Measurements from ENCODE around the gene RAB27A.

Gene RAB27A

DNA sequence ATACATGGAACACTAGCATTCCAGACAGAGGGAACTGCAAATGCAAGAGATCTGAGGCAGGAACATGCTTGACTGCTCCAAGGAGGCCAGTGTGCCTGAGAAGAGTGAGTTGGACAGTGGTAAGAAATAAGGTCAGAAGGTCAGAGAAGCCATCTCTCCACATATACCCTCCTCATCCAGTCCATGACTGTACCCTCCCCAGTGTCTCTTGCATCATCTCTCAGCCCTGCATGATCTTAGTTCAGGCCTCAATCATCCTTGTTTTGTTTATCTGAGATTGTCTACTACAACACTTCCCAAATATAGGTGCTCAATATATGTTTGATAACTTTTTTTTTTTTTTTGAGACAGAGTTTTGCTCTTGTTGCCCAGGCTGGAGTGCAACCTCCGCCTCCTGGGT lies 87.4 kb downstream of the RAB27A start:
- Histone ChIP-seq H3K9me3 (ENCODE audit: control insufficient read depth in 1 of 2, low read length in 2 of 2) (no peaks in the 10 kb centered on the region), H3K4me3 (ENCODE audit: low read depth in 1 of 2, low read length in 2 of 2) (no peak overlapping the region), H3K27me3 (ENCODE audit: low read depth, low read length) (no peaks in the 10 kb centered on the region), H3K4me1 (ENCODE audit: control insufficient read depth in 1 of 2, insufficient read depth in 2 of 2, low read length in 2 of 2) (peaks cover 0 to 6% of the 10 kb centered on the region in 2 donors), H3K27ac (ENCODE audit: low read length) (no peak overlapping the region), H3K36me3 (ENCODE audit: control insufficient read depth in 1 of 2, insufficient read depth in 2 of 2, low read length in 2 of 2) (peaks cover 7 to 11% of the 10 kb centered on the region in 2 donors)

GRCh38 chr15:55198706-55199105 lies 90.9 kb downstream of the RAB27A start:
- Histone ChIP-seq H3K36me3 (ENCODE audit: control insufficient read depth in 1 of 2, insufficient read depth in 2 of 2, low read length in 2 of 2) (peaks cover 0 to 5% of the 10 kb centered on the region in 2 donors), H3K27ac (ENCODE audit: low read length) (no peak overlapping the region), H3K27me3 (ENCODE audit: low read depth, low read length) (no peaks in the 10 kb centered on the region), H3K4me3 (ENCODE audit: low read depth in 1 of 2, low read length in 2 of 2) (no peak overlapping the region), H3K9me3 (ENCODE audit: control insufficient read depth in 1 of 2, low read length in 2 of 2) (no peaks in the 10 kb centered on the region), H3K4me1 (ENCODE audit: control insufficient read depth in 1 of 2, insufficient read depth in 2 of 2, low read length in 2 of 2) (peaks cover 11 to 27% of the 10 kb centered on the region in 2 donors)

- Histone ChIP-seq H3K4me3 (ENCODE audit: low read depth in 1 of 2, low read length in 2 of 2) (peak overlapping the region; percentile 79 to 93), H3K27ac (ENCODE audit: low read length) (peak overlapping the region; percentile 90), H3K27me3 (ENCODE audit: low read depth, low read length) (no peaks in the 10 kb centered on the region), H3K36me3 (ENCODE audit: control insufficient read depth in 1 of 2, insufficient read depth in 2 of 2, low read length in 2 of 2) (peaks cover 0 to 5% of the 10 kb centered on the region in 2 donors), H3K9me3 (ENCODE audit: control insufficient read depth in 1 of 2, low read length in 2 of 2) (no peaks in the 10 kb centered on the region), H3K4me1 (ENCODE audit: control insufficient read depth in 1 of 2, insufficient read depth in 2 of 2, low read length in 2 of 2) (peaks cover 11 to 27% of the 10 kb centered on the region in 2 donors)
These were observed 91.9 kb downstream of the RAB27A start for GRCh38 chr15:55197719-55198118.

DNA sequence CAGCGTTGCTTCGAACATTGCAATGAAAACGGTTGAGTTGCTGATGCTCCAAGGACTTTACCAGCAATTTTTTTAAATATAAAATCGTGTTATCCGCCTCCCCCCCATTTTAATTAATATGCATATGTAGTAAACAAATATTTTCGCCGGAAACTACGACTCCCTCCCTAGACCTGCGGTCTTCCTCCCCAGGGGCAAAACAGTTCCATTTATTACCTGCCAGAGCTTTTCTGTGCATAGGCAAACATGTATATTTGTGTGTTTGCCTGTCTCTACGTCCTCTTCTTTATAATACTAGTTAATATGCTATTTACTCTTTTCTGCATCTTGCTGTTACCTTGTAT lies 92.3 kb downstream of the RAB27A start:
- peaks cover 0 to 7% of the 10 kb centered on the region in 2 donors for H3K36me3 ChIP-seq (ENCODE audit: control insufficient read depth in 1 of 2, insufficient read depth in 2 of 2, low read length in 2 of 2)
- peaks cover 11 to 27% of the 10 kb centered on the region in 2 donors for H3K4me1 ChIP-seq (ENCODE audit: control insufficient read depth in 1 of 2, insufficient read depth in 2 of 2, low read length in 2 of 2)
- H3K9me3 ChIP-seq (ENCODE audit: control insufficient read depth in 1 of 2, low read length in 2 of 2) = no peaks in the 10 kb centered on the region
- no peaks in the 10 kb centered on the region for H3K27me3 ChIP-seq (ENCODE audit: low read depth, low read length)
- H3K27ac ChIP-seq (ENCODE audit: low read length) = peak overlapping the region; percentile 90
- peak overlapping the region; percentile 79 to 93 for H3K4me3 ChIP-seq (ENCODE audit: low read depth in 1 of 2, low read length in 2 of 2)

GRCh38 chr15:55196458-55197361 lies 92.9 kb downstream of the RAB27A start, which contains the start of gene RSL24D1:
Gene RSL24D1 (minus strand): TSS chr15:55196941. CDS start chr15:55196890, 51 bp downstream.
- no peaks in the 10 kb centered on the region for H3K9me3 ChIP-seq (ENCODE audit: control insufficient read depth in 1 of 2, low read length in 2 of 2)
- H3K4me1 ChIP-seq (ENCODE audit: control insufficient read depth in 1 of 2, insufficient read depth in 2 of 2, low read length in 2 of 2) = peaks cover 11 to 27% of the 10 kb centered on the region in 2 donors
- H3K27ac ChIP-seq (ENCODE audit: low read length) = peak within 1 kb of the TSS; percentile 90
- H3K4me3 ChIP-seq (ENCODE audit: low read depth in 1 of 2, low read length in 2 of 2) = peak within 1 kb of the TSS; percentile 79 to 93
- no peaks in the 10 kb centered on the region for H3K27me3 ChIP-seq (ENCODE audit: low read depth, low read length)
- peaks cover 3 to 13% of the 10 kb centered on the region in 2 donors for H3K36me3 ChIP-seq (ENCODE audit: control insufficient read depth in 1 of 2, insufficient read depth in 2 of 2, low read length in 2 of 2)

DNA sequence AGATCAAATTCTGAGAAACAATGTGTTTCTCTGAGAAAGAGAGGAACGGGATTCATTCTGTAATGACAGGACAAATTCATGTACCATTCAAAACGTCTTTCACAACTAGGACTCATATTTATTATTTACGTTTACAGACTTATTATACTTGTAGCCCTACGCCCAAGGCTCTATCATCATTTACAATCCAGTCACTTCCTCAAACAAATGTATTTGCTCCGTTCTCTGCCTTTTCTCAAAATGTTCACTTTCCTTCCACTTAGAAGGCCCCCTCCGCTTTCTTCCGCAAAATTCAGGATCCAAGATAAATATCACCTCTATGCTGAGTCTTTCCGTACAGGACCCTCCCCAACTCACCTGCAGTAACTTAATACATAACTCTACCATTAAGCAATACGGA lies 93.6 kb downstream of the RAB27A start:
- Histone ChIP-seq H3K27me3 (ENCODE audit: low read depth, low read length) (no peaks in the 10 kb centered on the region), H3K9me3 (ENCODE audit: control insufficient read depth in 1 of 2, low read length in 2 of 2) (no peaks in the 10 kb centered on the region), H3K4me3 (ENCODE audit: low read depth in 1 of 2, low read length in 2 of 2) (peak overlapping the region; percentile 79 to 93), H3K4me1 (ENCODE audit: control insufficient read depth in 1 of 2, insufficient read depth in 2 of 2, low read length in 2 of 2) (peaks cover 11 to 27% of the 10 kb centered on the region in 2 donors), H3K27ac (ENCODE audit: low read length) (peak overlapping the region; percentile 90), H3K36me3 (ENCODE audit: control insufficient read depth in 1 of 2, insufficient read depth in 2 of 2, low read length in 2 of 2) (peaks cover 10 to 17% of the 10 kb centered on the region in 2 donors)

GRCh38 chr15:55194256-55194655 lies 95.4 kb downstream of the RAB27A start:
- no peak overlapping the region for H3K27ac ChIP-seq (ENCODE audit: low read length)
- H3K9me3 ChIP-seq (ENCODE audit: control insufficient read depth in 1 of 2, low read length in 2 of 2) = no peaks in the 10 kb centered on the region
- H3K36me3 ChIP-seq (ENCODE audit: control insufficient read depth in 1 of 2, insufficient read depth in 2 of 2, low read length in 2 of 2) = peaks cover 14 to 28% of the 10 kb centered on the region in 2 donors
- H3K27me3 ChIP-seq (ENCODE audit: low read depth, low read length) = no peaks in the 10 kb centered on the region
- H3K4me3 ChIP-seq (ENCODE audit: low read depth in 1 of 2, low read length in 2 of 2) = no peak overlapping the region
- H3K4me1 ChIP-seq (ENCODE audit: control insufficient read depth in 1 of 2, insufficient read depth in 2 of 2, low read length in 2 of 2) = peaks cover 11 to 27% of the 10 kb centered on the region in 2 donors

GRCh38 chr15:55186331-55186730 lies 103.3 kb downstream of the RAB27A start:
- H3K9me3 ChIP-seq (ENCODE audit: control insufficient read depth in 1 of 2, low read length in 2 of 2) = no peaks in the 10 kb centered on the region
- no peak overlapping the region for H3K27ac ChIP-seq (ENCODE audit: low read length)
- H3K36me3 ChIP-seq (ENCODE audit: control insufficient read depth in 1 of 2, insufficient read depth in 2 of 2, low read length in 2 of 2) = peaks cover 38 to 42% of the 10 kb centered on the region in 2 donors

DNA sequence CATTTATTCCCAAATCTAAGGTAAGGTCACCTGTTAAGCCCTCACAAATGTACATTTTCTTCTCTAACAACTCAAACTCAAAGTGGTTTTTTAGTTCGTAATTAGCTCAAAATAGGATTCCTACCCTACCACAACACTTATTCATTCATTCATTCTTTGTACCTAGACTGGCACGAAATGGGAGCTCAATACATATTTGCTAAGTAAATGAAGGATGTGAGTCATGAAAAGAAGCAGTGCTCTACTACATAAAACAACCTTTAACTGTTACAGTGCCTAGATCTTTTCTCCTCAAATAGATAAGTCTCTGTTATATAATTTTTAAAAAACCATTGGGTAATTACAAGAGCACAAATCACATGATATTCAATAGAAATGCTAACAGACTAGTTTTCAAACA lies 105.9 kb downstream of the RAB27A start:
- Histone ChIP-seq H3K27ac (ENCODE audit: low read length) (no peak overlapping the region), H3K27me3 (ENCODE audit: low read depth, low read length) (no peaks in the 10 kb centered on the region), H3K36me3 (ENCODE audit: control insufficient read depth in 1 of 2, insufficient read depth in 2 of 2, low read length in 2 of 2) (peaks cover 47 to 49% of the 10 kb centered on the region in 2 donors), H3K9me3 (ENCODE audit: control insufficient read depth in 1 of 2, low read length in 2 of 2) (no peaks in the 10 kb centered on the region), H3K4me1 (ENCODE audit: control insufficient read depth in 1 of 2, insufficient read depth in 2 of 2, low read length in 2 of 2) (no peaks in the 10 kb centered on the region), H3K4me3 (ENCODE audit: low read depth in 1 of 2, low read length in 2 of 2) (no peak overlapping the region)

More at GRCh38 chr15:55186331-55186730, 103.3 kb downstream of the RAB27A start:
- Histone ChIP-seq H3K4me3 (ENCODE audit: low read depth in 1 of 2, low read length in 2 of 2) (no peak overlapping the region), H3K27me3 (ENCODE audit: low read depth, low read length) (no peaks in the 10 kb centered on the region), H3K4me1 (ENCODE audit: control insufficient read depth in 1 of 2, insufficient read depth in 2 of 2, low read length in 2 of 2) (no peaks in the 10 kb centered on the region)

DNA sequence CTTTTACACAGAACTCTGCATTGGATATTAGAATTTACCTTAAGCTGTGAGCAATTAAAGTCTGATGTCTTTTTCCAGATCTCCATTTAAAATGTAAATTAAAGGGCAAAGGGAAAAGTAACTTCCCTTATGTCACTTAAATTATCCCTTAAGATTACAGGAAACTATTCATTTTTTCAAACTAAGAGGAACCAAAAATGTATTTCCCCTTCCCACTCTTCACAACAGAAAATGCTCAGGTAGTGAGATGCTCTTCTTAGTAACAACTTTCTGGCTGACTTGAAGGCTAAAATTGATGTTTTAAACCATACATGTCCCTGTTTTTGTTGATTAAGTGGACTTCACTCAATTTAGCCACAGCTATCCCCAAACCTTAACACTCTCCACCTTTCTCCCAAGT lies 110.5 kb downstream of the RAB27A start:
- Histone ChIP-seq H3K36me3 (ENCODE audit: control insufficient read depth in 1 of 2, insufficient read depth in 2 of 2, low read length in 2 of 2) (peaks cover 38 to 40% of the 10 kb centered on the region in 2 donors), H3K27ac (ENCODE audit: low read length) (no peak overlapping the region), H3K4me1 (ENCODE audit: control insufficient read depth in 1 of 2, insufficient read depth in 2 of 2, low read length in 2 of 2) (no peaks in the 10 kb centered on the region), H3K27me3 (ENCODE audit: low read depth, low read length) (no peaks in the 10 kb centered on the region), H3K9me3 (ENCODE audit: control insufficient read depth in 1 of 2, low read length in 2 of 2) (no peaks in the 10 kb centered on the region), H3K4me3 (ENCODE audit: low read depth in 1 of 2, low read length in 2 of 2) (no peak overlapping the region)

- Histone ChIP-seq H3K4me1 (ENCODE audit: control insufficient read depth in 1 of 2, insufficient read depth in 2 of 2, low read length in 2 of 2) (no peaks in the 10 kb centered on the region), H3K27ac (ENCODE audit: low read length) (no peak overlapping the region), H3K9me3 (ENCODE audit: control insufficient read depth in 1 of 2, low read length in 2 of 2) (no peaks in the 10 kb centered on the region), H3K36me3 (ENCODE audit: control insufficient read depth in 1 of 2, insufficient read depth in 2 of 2, low read length in 2 of 2) (no peaks in the 10 kb centered on the region), H3K4me3 (ENCODE audit: low read depth in 1 of 2, low read length in 2 of 2) (no peak overlapping the region), H3K27me3 (ENCODE audit: low read depth, low read length) (no peaks in the 10 kb centered on the region)
These were observed 119.3 kb downstream of the RAB27A start for GRCh38 chr15:55170361-55170760.

Measured in muscle layer of duodenum (tissue), 2 donors.